Gastrocnemius medialis (tissue), 4 donors: ENCODE measurements around the gene CAV2.

Source experiments
- POLR2A ChIP-seq, 2 donors: fragments of 450-650 bp; IDR thresholded peaks; one replicate each; pipeline ENCODE4 v1.6.1; 2017; ENCODE audit warnings: antibody characterized with exemption in 2 of 2, mild to moderate bottlenecking in 2 of 2, moderate library complexity in 2 of 2
- TF ChIP-seq, protein P1 (sequence below), 5 experiments: fragments of 450-650 bp in 3 of 5; fragments of 200-600 bp in 2 of 5; sonication (generic) in 2 of 5; IDR thresholded peaks in 4 of 5; conservative IDR thresholded peaks in 1 of 5; 1 replicate in 4 of 5; 2 replicates in 1 of 5; pipeline ENCODE4 v1.5.1; 2016 to 2019; ENCODE audit warnings: antibody characterized with exemption in 5 of 5, mild to moderate bottlenecking in 3 of 5, moderate library complexity in 3 of 5

DNA sequence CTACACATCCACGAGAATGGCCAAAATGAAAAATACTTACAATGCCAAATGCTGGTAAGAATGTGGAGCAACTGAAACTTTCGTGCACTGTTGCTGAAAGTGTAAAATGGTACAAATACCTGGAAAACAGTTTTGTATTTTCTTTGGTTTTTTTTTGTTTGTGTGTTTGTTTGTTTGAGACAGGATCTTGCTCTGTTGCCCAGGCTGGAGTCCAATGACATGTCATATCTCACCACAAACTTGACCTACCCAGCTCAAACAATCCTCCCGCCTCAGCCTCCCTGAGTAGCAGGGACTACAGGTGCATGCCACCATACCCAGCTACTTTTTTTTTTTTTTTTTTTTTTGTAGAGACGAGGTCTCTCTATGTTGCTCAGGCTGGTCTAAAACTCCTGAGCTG lies 35.6 kb upstream of the CAV2 start:
- TF ChIP-seq, protein P1, sequence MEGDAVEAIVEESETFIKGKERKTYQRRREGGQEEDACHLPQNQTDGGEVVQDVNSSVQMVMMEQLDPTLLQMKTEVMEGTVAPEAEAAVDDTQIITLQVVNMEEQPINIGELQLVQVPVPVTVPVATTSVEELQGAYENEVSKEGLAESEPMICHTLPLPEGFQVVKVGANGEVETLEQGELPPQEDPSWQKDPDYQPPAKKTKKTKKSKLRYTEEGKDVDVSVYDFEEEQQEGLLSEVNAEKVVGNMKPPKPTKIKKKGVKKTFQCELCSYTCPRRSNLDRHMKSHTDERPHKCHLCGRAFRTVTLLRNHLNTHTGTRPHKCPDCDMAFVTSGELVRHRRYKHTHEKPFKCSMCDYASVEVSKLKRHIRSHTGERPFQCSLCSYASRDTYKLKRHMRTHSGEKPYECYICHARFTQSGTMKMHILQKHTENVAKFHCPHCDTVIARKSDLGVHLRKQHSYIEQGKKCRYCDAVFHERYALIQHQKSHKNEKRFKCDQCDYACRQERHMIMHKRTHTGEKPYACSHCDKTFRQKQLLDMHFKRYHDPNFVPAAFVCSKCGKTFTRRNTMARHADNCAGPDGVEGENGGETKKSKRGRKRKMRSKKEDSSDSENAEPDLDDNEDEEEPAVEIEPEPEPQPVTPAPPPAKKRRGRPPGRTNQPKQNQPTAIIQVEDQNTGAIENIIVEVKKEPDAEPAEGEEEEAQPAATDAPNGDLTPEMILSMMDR (IDR thresholded peaks at IDR 0.05 in 4 of 5, conservative IDR thresholded peaks at IDR 0.05 in 1 of 5) = no peak
- no peak for TF ChIP-seq POLR2A (IDR thresholded peaks at IDR 0.05)
